Epithelial cell of proximal tubule (primary cell): ENCODE results near the gene KDM5B. TPM values are rescaled to one million over a fixed set of nuclear protein-coding genes. Genes with fewer than 3 reads are reported as not detected.

Experiments
- DNase-seq: peaks from one replicate; pipeline ENCODE4 v3.0.0-alpha.2; 2011; ENCODE audit warnings: low read depth
- H3K4me3 ChIP-seq: 2 replicates; pipeline ENCODE4 v1.5.1; 2011; ENCODE audit warnings: low read depth, mild to moderate bottlenecking, low read length
- CTCF ChIP-seq: conservative IDR thresholded peaks from 2 replicates; pipeline ENCODE4 v1.5.1; 2012; ENCODE audit warnings: low read depth, mild to moderate bottlenecking, low read length
- total RNA-seq: library from RNA; depleted of rRNA; stranded (reverse); fragments of >200 nt; gene quantifications from 2 replicates; pipeline ENCODE4 v1.2.3, GENCODE V29; 2015

KDM5B gene
- total RNA-seq, 1 donor from 2014 or later = 46.2 TPM

GRCh38 chr1:202788800-202789199 lies 19.4 kb downstream of the KDM5B start:
- DNase-seq = no peak
- TF ChIP-seq CTCF = no peak
- H3K4me3 ChIP-seq = no peak overlapping the region

- no peak for TF ChIP-seq CTCF
- no peak for DNase-seq
- no peak overlapping the region for H3K4me3 ChIP-seq
These were observed 21.4 kb downstream of the KDM5B start for GRCh38 chr1:202786804-202787203.

- DNase-seq = no peak
- TF ChIP-seq CTCF = no peak
These were observed 27.0 kb downstream of the KDM5B start for GRCh38 chr1:202781180-202781579.

GRCh38 chr1:202770135-202770534 lies 38.1 kb downstream of the KDM5B start:
- H3K4me3 ChIP-seq = no peak overlapping the region
- TF ChIP-seq CTCF = no peak
- no peak for DNase-seq

More at GRCh38 chr1:202781180-202781579, 27.0 kb downstream of the KDM5B start:
- H3K4me3 ChIP-seq = no peak overlapping the region

GRCh38 chr1:202765721-202766120 lies 42.5 kb downstream of the KDM5B start:
- no peak for TF ChIP-seq CTCF
- DNase-seq = no peak
- H3K4me3 ChIP-seq = no peak overlapping the region

- no peak for DNase-seq
- no peak overlapping the region for H3K4me3 ChIP-seq
- TF ChIP-seq CTCF = no peak
These were observed 46.2 kb downstream of the KDM5B start for GRCh38 chr1:202762019-202762418.

- no peak overlapping the region for H3K4me3 ChIP-seq
- no peak for DNase-seq
- TF ChIP-seq CTCF = no peak
These were observed 47.6 kb downstream of the KDM5B start for GRCh38 chr1:202760589-202760988.
